ENCODE results near the gene SUSD3. TPM values are rescaled to one million over a fixed set of nuclear protein-coding genes. Genes with fewer than 3 reads are reported as not detected.

Gene SUSD3
- total and polyA plus RNA-seq, 2 of the 4 experiments (the other 2 are of a cell fraction), result 0.54 to 1.5 TPM

DNA sequence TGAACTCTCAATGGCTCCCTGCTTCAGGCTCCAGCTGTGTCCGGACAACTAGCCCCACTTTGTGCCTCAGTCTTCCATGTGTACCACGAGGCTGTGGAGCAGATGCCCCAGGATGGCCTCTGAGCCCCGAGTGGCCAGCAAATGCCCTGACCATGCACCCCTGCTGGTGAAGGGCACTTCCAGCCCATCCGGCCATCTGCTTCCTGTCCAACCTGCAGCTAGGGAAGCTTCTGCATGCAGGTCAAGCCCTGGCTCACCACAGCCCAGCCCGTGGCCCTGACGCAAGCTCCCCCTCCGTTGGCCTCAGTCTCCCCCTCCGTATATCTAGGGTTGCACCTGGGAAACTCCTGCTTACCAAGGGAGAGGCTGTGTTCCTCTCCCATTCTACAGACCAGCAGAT, 70.8 kb downstream of the SUSD3 start:
- no peak overlapping the region for H2AK5ac ChIP-seq (ENCODE audit: low read depth, low read length)
- no peaks in the 10 kb centered on the region for H3K27me3 ChIP-seq (ENCODE audit: control insufficient read depth, insufficient read depth, low read length)
- no peak overlapping the region for H2BK5ac ChIP-seq (ENCODE audit: low read depth, low read length, poor library complexity, severe bottlenecking)
- H3K4me3 ChIP-seq (ENCODE audit: insufficient read depth, low read depth, low read length), result no peak overlapping the region
- H3K79me1 ChIP-seq (ENCODE audit: low read depth in 1 of 2, low read length in 2 of 2), result peaks cover 24 to 82% of the 10 kb centered on the region in 2 experiments
- H2AFZ ChIP-seq (replicated peaks; ENCODE audit: low read length, poor library complexity), result no peak overlapping the region
- H3K27ac ChIP-seq (ENCODE audit: insufficient read depth, low read length), result no peak overlapping the region
- H2BK20ac ChIP-seq (ENCODE audit: low read depth, low read length), result no peak overlapping the region
- H3K36me3 ChIP-seq (ENCODE audit: control insufficient read depth, insufficient read depth, low read length), result peaks cover 12% of the 10 kb centered on the region
- intact Hi-C loops (cut with micrococcal nuclease), result no loop called here
- in situ Hi-C loops (cut with MboI; ENCODE audit: low sequenced_read_pairs), result no loop called here
- H3K9me1 ChIP-seq (ENCODE audit: insufficient read depth, low read length), result peaks cover 19% of the 10 kb centered on the region; the same call in 1 of the 2 replicates
- BruUV-seq (replicated peaks), result no TSS peak
- H3K4ac ChIP-seq (ENCODE audit: low read depth, low read length), result no peak overlapping the region
- no peak overlapping the region for H2AK9ac ChIP-seq (replicated peaks; ENCODE audit: low read depth, low read length, poor library complexity)
- POLR2A ChIA-PET (ENCODE audit: unreplicated experiment), result no interaction called here
- H3K14ac ChIP-seq (replicated peaks; ENCODE audit: low read depth, low read length), result no peak overlapping the region
- no peak for ATAC-seq (ENCODE audit: low read depth)
- CTCF ChIA-PET, result interaction anchor here (0.7 kb wide), 1 partner anchor 9 kb away, joined by 3 read pairs; no protein-coding TSS in a partner anchor
- TF ChIP-seq MAFK (IDR thresholded peaks at IDR 0.05; ENCODE audit: low read depth, low read length) (no peak), CHD1 (IDR thresholded peaks at IDR 0.05; ENCODE audit: low read depth, low read length) (no peak), RAD21 (IDR thresholded peaks at IDR 0.05; ENCODE audit: low read length) (no peak), RCOR1 (IDR thresholded peaks at IDR 0.05; ENCODE audit: insufficient replicate concordance, low read length) (no peak), ELK1 (IDR thresholded peaks at IDR 0.05; ENCODE audit: borderline replicate concordance, low read depth, low read length) (no peak), BHLHE40 (IDR thresholded peaks at IDR 0.05; ENCODE audit: low read depth, low read length) (no peak), CTCF (conservative IDR thresholded peaks at IDR 0.05; ENCODE audit: low read depth, low read length) (no peak), NFE2L2 (IDR thresholded peaks at IDR 0.05; ENCODE audit: low read depth, low read length) (no peak), SMC3 (IDR thresholded peaks at IDR 0.05; ENCODE audit: low read depth, low read length) (no peak), MXI1 (IDR thresholded peaks at IDR 0.05; ENCODE audit: borderline replicate concordance, low read depth, low read length) (no peak), POLR2A (IDR thresholded peaks at IDR 0.05; ENCODE audit: low read depth, low read length) (no peak)
- peaks cover 29% of the 10 kb centered on the region for H4K20me1 ChIP-seq (ENCODE audit: insufficient read depth, low read length)
- peaks cover 39% of the 10 kb centered on the region for H3K4me1 ChIP-seq (ENCODE audit: control insufficient read depth, insufficient read depth, low read length)
- no peak for DNase-seq
- H3K18ac ChIP-seq (ENCODE audit: low read depth, low read length), result no peak overlapping the region
- dilution Hi-C loops (cut with HindIII; ENCODE audit: low sequenced_read_pairs, unreplicated experiment), result no loop called here
- no peaks in the 10 kb centered on the region for H3K9me3 ChIP-seq (ENCODE audit: control insufficient read depth, insufficient read depth, low read length)
- H3K9ac ChIP-seq (ENCODE audit: low read depth, low read length), result no peak overlapping the region
- WGBS, 2 experiments (ENCODE audit: extremely low coverage in 2 of 2, insufficient read length in 1 of 2), result 100% methylated on average over 2 of the region's 8 CpGs; no CpG with 5 or more reads in 1 of the 2 experiments
- H3K23ac ChIP-seq (ENCODE audit: low read depth, low read length), result no peak overlapping the region
- H4K8ac ChIP-seq (ENCODE audit: low read depth in 2 of 2, low read length in 2 of 2), result no peak overlapping the region
- no peak overlapping the region for H3K56ac ChIP-seq (ENCODE audit: extremely low read depth, insufficient read depth, low read length)
- H4K91ac ChIP-seq (ENCODE audit: insufficient read depth, low read depth, low read length), result no peak overlapping the region
- H3K4me2 ChIP-seq (ENCODE audit: low read depth, low read length), result no peak overlapping the region
- no peak overlapping the region for H4K5ac ChIP-seq (ENCODE audit: low read depth, low read length)
- H2BK120ac ChIP-seq (ENCODE audit: low read depth, low read length), result no peak overlapping the region
- no peak overlapping the region for H2BK15ac ChIP-seq (ENCODE audit: low read depth, low read length)
